Heart right ventricle (tissue), 16 donors: Measurements from ENCODE around the gene MRAP2. TPM values are rescaled to one million over a fixed set of nuclear protein-coding genes. Genes with fewer than 3 reads are reported as not detected.

Experiments
- ATAC-seq, 8 donors: fragments of 200-7000 bp; cut with Tn5 transposase; one replicate each; pipeline ENCODE4 v1.9.1; 2020; ENCODE audit warnings: mild to moderate bottlenecking in 8 of 8, moderate library complexity in 8 of 8, moderate number of reproducible peaks in 1 of 8
- DNase-seq, 2 donors: peaks; one replicate each; pipeline ENCODE4 v3.0.0-alpha.2; 2020
- H3K27ac ChIP-seq, 10 donors: fragments of 200-600 bp; sonication (generic) in 2 of 10; one replicate each; pipeline versions ENCODE4 v1.5.0 to v1.8.0; 2020 to 2022; ENCODE audit warnings: mild to moderate bottlenecking in 3 of 10
- H3K27me3 ChIP-seq, 7 donors: fragments of 200-600 bp; one replicate each; pipeline ENCODE4 v1.8.0; 2021 to 2022; ENCODE audit warnings: mild to moderate bottlenecking in 2 of 7
- H3K36me3 ChIP-seq, 9 donors: fragments of 200-600 bp; sonication (generic) in 1 of 9; one replicate each; pipeline versions ENCODE4 v1.5.0 to v1.8.0; 2020 to 2022; ENCODE audit warnings: mild to moderate bottlenecking in 2 of 9
- H3K4me1 ChIP-seq, 9 donors: fragments of 200-600 bp; sonication (generic) in 1 of 9; one replicate each; pipeline versions ENCODE4 v1.5.0 to v1.8.0; 2020 to 2022; ENCODE audit warnings: mild to moderate bottlenecking in 4 of 9
- H3K4me3 ChIP-seq, 10 donors: fragments of 200-600 bp; sonication (generic) in 2 of 10; one replicate each; pipeline versions ENCODE4 v1.5.0 to v1.8.0; 2020 to 2022; ENCODE audit warnings: mild to moderate bottlenecking in 7 of 10, moderate library complexity in 2 of 10
- H3K9me3 ChIP-seq, 11 donors: fragments of 200-600 bp in 10 of 11; sonication (generic) in 2 of 11; one replicate each; pipeline versions ENCODE4 v1.5.0 to v1.8.0; 2013 to 2022; ENCODE audit warnings: mild to moderate bottlenecking in 2 of 11, control low read depth in 1 of 11, moderate library complexity in 1 of 11
- WGBS, 2 donors: extraction: QIAGEN DNeasy Blood & Tissue Kit; methylation state at CpG; one replicate each; pipeline ENCODE4 v1.1.7; 2013; ENCODE audit warnings: inconsistent platforms in 1 of 2; 5-methylcytosine and 5-hydroxymethylcytosine counted together
- intact Hi-C, 10 donors: fragments of 100-400 bp; cut with DNase I; formaldehyde crosslinking; loops; one replicate each; pipeline versions ENCODE4 v1.11.1 to v1.14.2; 2022
- polyA plus RNA-seq, 2 donors: library from polyadenylated mRNA; stranded (reverse); fragments of 200-250 nt; gene quantifications; one replicate each; pipeline ENCODE4 v1.2.3, GENCODE V29; 2013
- total RNA-seq, 10 donors: library from RNA; stranded (reverse); fragmentation: NEBNext Ultra II Directional in 3 of 10; extraction: Animal tissue kit (Norgen Biotek cat#: 25700) in 3 of 10; gene quantifications; one replicate each; pipeline versions ENCODE4 v1.2.1 to v1.2.4, GENCODE V29; 2021 to 2023
- TF ChIP-seq, protein P1 (sequence below), 9 donors: fragments of 200-600 bp; sonication (generic) in 2 of 9; IDR thresholded peaks; one replicate each; pipeline versions ENCODE4 v1.5.0 to v1.8.0; 2021 to 2022; ENCODE audit warnings: antibody characterized with exemption in 9 of 9, mild to moderate bottlenecking in 5 of 9, moderate library complexity in 1 of 9
- donor health status: Arrhythmogenic right ventricular cardiomyopathy.
- donor health status: ischemic (EF 13 %, LVEDD 7.1; RV severe dilation, severe dysfunction).
- donor health status: healthy with polysubstance abuse.
- donor health status: DM: no; HTN: yes; CAD: no.
- donor health status: DM: no; HTN: no; CAD: no.
- donor health status: ischemic (EF 25% LVEDD 6.9; RV normal size, moderate dysfunction).
- donor health status: ischemic (EF 25% LVEDD 5.7; RV mildly dilated, moderate dysfunction).
- donor health status: healthy.
- donor health status: DM: yes; HTN: yes; CAD: no.
- donor health status: Ischemic cardiomyopathy.
- donor health status: ischemic (EF 35%, LVEDD 5.7; RV mildly dilated, moderate dysfunction).
- donor health status: nonischemic (EF 11% LVEDD 7.7; RV severe dilation, severe dysfunction).
- donor health status: DM: yes; HTN: yes; CAD: no.
- donor health status: PGD.
- donor health status: ischemic (EF 29% LVEDD 5.4; RV normal size, mild dysfunction).
- donor health status: nonischemic (EF 23%, LVEDD 6.1; RV moderate dilation, normal function).

The MRAP2 gene
- total and polyA plus RNA-seq, 12 donors = 0.14 to 0.56 (median 0.22) TPM; not detected in 3

DNA sequence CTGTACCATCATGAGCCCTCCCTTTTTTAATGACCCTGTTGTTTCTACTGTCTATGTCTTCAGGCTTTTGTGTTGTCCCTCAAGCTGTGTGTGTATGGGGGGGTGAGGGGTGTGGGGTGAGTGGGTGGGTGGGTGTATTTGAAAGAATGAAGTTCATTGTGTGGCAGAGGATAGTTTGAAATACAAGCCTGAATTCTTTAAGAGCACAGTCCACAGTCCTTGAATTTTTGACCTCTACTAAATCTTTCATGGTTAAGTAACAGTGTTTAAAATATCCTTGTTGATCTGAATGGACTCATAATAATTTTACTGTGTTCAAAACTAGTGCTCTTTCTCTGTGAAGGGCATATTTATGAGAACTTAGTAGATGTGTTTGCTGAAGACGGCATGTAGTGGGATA lies 10.0 kb downstream of the MRAP2 start:
- TF ChIP-seq, protein P1, sequence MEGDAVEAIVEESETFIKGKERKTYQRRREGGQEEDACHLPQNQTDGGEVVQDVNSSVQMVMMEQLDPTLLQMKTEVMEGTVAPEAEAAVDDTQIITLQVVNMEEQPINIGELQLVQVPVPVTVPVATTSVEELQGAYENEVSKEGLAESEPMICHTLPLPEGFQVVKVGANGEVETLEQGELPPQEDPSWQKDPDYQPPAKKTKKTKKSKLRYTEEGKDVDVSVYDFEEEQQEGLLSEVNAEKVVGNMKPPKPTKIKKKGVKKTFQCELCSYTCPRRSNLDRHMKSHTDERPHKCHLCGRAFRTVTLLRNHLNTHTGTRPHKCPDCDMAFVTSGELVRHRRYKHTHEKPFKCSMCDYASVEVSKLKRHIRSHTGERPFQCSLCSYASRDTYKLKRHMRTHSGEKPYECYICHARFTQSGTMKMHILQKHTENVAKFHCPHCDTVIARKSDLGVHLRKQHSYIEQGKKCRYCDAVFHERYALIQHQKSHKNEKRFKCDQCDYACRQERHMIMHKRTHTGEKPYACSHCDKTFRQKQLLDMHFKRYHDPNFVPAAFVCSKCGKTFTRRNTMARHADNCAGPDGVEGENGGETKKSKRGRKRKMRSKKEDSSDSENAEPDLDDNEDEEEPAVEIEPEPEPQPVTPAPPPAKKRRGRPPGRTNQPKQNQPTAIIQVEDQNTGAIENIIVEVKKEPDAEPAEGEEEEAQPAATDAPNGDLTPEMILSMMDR (IDR thresholded peaks at IDR 0.05) = no peak
- intact Hi-C loops = no loop called here
- Histone ChIP-seq H3K9me3 (no peaks in the 10 kb centered on the region), H3K4me3 (no peak overlapping the region), H3K36me3 (no peaks in the 10 kb centered on the region), H3K4me1 (no peaks in the 10 kb centered on the region), H3K27ac (no peak overlapping the region), H3K27me3 (peaks cover 0 to 28% (median 5%) of the 10 kb centered on the region in 7 donors)
- DNase-seq (no peak), ATAC-seq (no peak)
- WGBS, 2 donors = 87 to 90% methylated on average over 1 of the region's 1 CpG

DNA sequence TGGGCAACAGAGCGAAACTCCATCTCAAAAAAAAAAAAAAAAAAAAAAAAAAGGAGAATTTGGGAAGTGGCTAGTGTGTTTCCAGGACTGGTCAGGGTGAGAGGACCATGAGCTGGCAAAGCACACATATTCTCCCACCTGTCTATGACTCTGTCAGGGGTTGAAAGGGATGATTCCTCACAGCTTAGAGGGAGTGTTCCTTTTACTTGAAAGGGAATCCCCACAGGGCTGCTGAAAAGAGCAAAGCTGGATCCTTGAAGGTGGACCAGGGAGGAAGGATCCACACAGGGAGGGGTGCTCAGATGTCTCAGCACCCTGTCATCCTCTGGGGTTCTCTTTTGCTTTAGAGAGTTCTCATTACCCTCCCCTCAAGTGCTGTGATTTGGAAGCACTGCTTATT lies 13.2 kb downstream of the MRAP2 start:
- Histone ChIP-seq H3K27me3 (peaks cover 0 to 24% (median 5%) of the 10 kb centered on the region in 7 donors), H3K27ac (no peak overlapping the region), H3K9me3 (no peaks in the 10 kb centered on the region), H3K4me3 (no peak overlapping the region), H3K36me3 (no peaks in the 10 kb centered on the region), H3K4me1 (peaks cover 0 to 3% (median 1%) of the 10 kb centered on the region in 9 donors)
- TF ChIP-seq, protein P1 (IDR thresholded peaks at IDR 0.05) = no peak
- intact Hi-C loops = no loop called here
- DNase-seq (no peak), ATAC-seq (no peak)
- WGBS, 2 donors = 56% methylated on average over 1 of the region's 1 CpG; no CpG with 5 or more reads in 1 of the 2 donors

DNA sequence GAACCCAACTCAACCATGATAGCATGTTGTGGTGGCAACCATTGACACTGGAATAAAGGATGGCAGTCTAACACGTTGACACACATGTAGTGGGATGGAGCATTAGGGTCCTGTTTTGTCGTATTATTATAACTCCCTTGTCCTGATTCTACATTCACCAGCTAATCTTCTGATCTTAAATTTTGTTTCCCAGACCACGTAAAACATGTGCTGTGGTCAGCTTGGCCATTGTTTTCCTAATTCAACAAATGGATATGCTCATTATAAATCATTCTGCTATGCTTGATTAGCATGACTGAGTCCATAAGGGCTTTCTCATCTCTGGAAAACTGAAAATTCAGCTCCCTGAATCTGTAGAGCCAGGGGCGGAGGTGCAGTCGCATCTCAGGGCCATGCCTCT lies 15.0 kb downstream of the MRAP2 start:
- no peak overlapping the region for H3K27ac ChIP-seq
- TF ChIP-seq, protein P1 (IDR thresholded peaks at IDR 0.05) = no peak
- WGBS, 2 donors = 92 to 96% methylated on average over 5 of the region's 5 CpGs
- peaks cover 0 to 24% (median 5%) of the 10 kb centered on the region in 7 donors for H3K27me3 ChIP-seq
- intact Hi-C loops = no loop called here
- H3K9me3 ChIP-seq = no peaks in the 10 kb centered on the region
- ATAC-seq (no peak), DNase-seq (no peak)
- H3K36me3 ChIP-seq = no peaks in the 10 kb centered on the region
- no peak overlapping the region for H3K4me3 ChIP-seq
- H3K4me1 ChIP-seq = peaks cover 0 to 14% (median 10%) of the 10 kb centered on the region in 9 donors

DNA sequence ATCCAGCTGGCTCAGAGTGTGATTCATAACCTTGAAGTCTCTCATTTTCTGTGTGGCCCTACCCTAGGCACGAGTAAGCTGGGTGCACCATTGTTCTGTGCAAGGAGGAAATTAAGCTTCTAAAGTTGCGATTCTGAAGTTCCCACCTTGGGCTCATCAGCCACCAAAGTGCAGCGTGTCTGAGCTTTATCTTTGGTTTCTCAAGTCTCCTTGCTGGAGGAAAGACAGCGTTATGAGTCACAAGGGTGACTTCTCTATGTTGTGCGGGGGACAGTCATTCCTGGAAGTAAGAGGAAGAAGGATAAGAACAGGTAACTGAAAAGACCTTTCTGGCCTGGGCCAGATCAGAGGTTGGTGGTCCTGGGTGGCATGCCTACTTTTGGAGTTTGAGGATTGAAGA lies 16.8 kb downstream of the MRAP2 start:
- no peaks in the 10 kb centered on the region for H3K9me3 ChIP-seq
- no peak overlapping the region for H3K4me3 ChIP-seq
- WGBS, 2 donors = 84 to 90% methylated on average over 5 of the region's 5 CpGs
- TF ChIP-seq, protein P1 (IDR thresholded peaks at IDR 0.05) = no peak
- no peak for DNase-seq
- no peak for ATAC-seq
- H3K36me3 ChIP-seq = no peaks in the 10 kb centered on the region
- H3K27ac ChIP-seq = no peak overlapping the region
- H3K4me1 ChIP-seq = peaks cover 0 to 14% (median 10%) of the 10 kb centered on the region in 9 donors
- intact Hi-C loops = no loop called here
- peaks cover 0 to 14% (median 4%) of the 10 kb centered on the region in 7 donors for H3K27me3 ChIP-seq
